Measurements from ENCODE around the gene HIVEP3.

- no peak for TF ChIP-seq EZH2 (optimal IDR thresholded peaks at IDR 0.05; ENCODE audit: low read depth, low read length)
- TF ChIP-seq, protein P1, sequence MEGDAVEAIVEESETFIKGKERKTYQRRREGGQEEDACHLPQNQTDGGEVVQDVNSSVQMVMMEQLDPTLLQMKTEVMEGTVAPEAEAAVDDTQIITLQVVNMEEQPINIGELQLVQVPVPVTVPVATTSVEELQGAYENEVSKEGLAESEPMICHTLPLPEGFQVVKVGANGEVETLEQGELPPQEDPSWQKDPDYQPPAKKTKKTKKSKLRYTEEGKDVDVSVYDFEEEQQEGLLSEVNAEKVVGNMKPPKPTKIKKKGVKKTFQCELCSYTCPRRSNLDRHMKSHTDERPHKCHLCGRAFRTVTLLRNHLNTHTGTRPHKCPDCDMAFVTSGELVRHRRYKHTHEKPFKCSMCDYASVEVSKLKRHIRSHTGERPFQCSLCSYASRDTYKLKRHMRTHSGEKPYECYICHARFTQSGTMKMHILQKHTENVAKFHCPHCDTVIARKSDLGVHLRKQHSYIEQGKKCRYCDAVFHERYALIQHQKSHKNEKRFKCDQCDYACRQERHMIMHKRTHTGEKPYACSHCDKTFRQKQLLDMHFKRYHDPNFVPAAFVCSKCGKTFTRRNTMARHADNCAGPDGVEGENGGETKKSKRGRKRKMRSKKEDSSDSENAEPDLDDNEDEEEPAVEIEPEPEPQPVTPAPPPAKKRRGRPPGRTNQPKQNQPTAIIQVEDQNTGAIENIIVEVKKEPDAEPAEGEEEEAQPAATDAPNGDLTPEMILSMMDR (IDR thresholded peaks at IDR 0.05; ENCODE audit: low read length): no peak
Measured at GRCh38 chr1:41919764-41920397, 1.2 kb upstream of the HIVEP3 start.
